ENCODE results near the gene ACSL4.

Gene ACSL4

GRCh38 chrX:109695637-109696036 lies 37.4 kb downstream of the ACSL4 start:
- TF ChIP-seq, protein P1, sequence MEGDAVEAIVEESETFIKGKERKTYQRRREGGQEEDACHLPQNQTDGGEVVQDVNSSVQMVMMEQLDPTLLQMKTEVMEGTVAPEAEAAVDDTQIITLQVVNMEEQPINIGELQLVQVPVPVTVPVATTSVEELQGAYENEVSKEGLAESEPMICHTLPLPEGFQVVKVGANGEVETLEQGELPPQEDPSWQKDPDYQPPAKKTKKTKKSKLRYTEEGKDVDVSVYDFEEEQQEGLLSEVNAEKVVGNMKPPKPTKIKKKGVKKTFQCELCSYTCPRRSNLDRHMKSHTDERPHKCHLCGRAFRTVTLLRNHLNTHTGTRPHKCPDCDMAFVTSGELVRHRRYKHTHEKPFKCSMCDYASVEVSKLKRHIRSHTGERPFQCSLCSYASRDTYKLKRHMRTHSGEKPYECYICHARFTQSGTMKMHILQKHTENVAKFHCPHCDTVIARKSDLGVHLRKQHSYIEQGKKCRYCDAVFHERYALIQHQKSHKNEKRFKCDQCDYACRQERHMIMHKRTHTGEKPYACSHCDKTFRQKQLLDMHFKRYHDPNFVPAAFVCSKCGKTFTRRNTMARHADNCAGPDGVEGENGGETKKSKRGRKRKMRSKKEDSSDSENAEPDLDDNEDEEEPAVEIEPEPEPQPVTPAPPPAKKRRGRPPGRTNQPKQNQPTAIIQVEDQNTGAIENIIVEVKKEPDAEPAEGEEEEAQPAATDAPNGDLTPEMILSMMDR (IDR thresholded peaks at IDR 0.05; ENCODE audit: insufficient read depth, missing control alignments), result no peak
- DNase-seq (ENCODE audit: insufficient read length, low spot score), result no peak
- no peak for FAIRE-seq

DNA sequence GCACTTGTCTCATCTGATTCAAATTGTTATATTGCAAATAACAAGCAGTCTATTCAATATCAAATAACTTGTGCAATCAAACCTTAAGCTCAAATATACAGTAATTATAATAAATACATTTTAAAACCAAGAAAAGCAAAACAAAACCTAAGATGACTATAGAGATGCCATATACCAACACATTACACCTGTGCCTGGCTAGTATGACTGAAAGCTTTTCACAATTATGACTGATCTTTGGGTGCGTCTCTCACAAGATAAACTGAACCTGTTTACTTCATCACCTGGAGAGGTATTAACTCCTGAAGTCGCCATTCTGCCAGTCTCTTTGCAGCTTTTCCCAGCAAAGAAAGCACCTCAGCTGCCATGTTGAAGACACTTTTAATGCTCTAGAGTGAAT lies 41.3 kb downstream of the ACSL4 start:
- DNase-seq (ENCODE audit: insufficient read length, low spot score) (no peak), FAIRE-seq (no peak)
- TF ChIP-seq, protein P1 (IDR thresholded peaks at IDR 0.05; ENCODE audit: insufficient read depth, missing control alignments), result no peak

- FAIRE-seq, result no peak
- TF ChIP-seq, protein P1 (IDR thresholded peaks at IDR 0.05; ENCODE audit: insufficient read depth, missing control alignments), result no peak
Measured at GRCh38 chrX:109691277-109691676, 41.8 kb downstream of the ACSL4 start.

DNA sequence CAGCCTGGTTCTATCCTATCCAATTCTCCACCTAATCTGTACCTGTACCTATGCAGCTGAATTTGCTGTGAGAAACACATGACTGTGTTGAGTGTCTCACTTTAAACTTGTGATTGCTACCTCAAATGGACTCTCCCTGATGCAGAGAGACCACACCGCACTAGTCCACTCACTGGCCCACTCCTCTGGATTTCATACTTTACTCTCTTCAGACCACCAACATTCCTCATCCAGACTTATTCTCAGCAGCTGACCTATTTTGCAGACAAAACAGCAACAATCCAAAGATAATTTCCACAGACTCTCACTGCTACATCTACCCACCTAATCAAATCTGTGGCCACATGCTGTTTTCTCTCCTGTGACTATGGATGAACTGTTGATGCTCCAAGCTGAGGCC lies 45.2 kb downstream of the ACSL4 start:
- no peak for DNase-seq (ENCODE audit: insufficient read length, low spot score)
- TF ChIP-seq, protein P1 (IDR thresholded peaks at IDR 0.05; ENCODE audit: insufficient read depth, missing control alignments), result no peak
- no peak for FAIRE-seq

More at GRCh38 chrX:109691277-109691676, 41.8 kb downstream of the ACSL4 start:
- no peak for DNase-seq (ENCODE audit: insufficient read length, low spot score)

DNA sequence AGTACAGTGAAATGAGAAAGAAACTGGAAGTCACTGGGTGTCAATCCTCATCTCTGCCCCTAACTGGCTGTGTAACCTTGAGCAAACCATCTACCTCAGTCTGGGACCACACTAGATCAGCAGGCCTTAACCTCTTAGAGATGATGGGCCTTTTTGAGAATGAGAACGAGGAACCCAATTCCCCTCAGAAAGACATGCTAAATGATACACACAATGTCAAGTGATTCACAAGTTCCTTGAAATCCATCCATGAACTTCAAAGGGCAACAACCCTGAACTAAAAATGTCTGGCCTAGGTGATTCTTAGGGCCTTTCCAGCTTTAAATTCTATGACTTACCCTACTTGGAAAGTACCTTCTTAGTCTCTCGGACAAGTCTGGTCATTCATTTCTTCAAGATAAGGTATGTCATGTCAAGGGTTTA lies 47.4 kb downstream of the ACSL4 start:
- DNase-seq (ENCODE audit: insufficient read length, low spot score) (no peak), FAIRE-seq (no peak)
- TF ChIP-seq, protein P1 (IDR thresholded peaks at IDR 0.05; ENCODE audit: insufficient read depth, missing control alignments), result no peak

- DNase-seq (ENCODE audit: insufficient read length, low spot score) (no peak), FAIRE-seq (no peak)
- TF ChIP-seq, protein P1 (IDR thresholded peaks at IDR 0.05; ENCODE audit: insufficient read depth, missing control alignments), result no peak
Measured at GRCh38 chrX:109684136-109684535, 48.9 kb downstream of the ACSL4 start.

GRCh38 chrX:109681475-109682081 lies 51.5 kb downstream of the ACSL4 start:
- DNase-seq (ENCODE audit: insufficient read length, low spot score) (no peak), FAIRE-seq (no peak)
- TF ChIP-seq, protein P1 (IDR thresholded peaks at IDR 0.05; ENCODE audit: insufficient read depth, missing control alignments), result no peak
